Activated effector memory CD4-positive, alpha-beta T cell treated with Interleukin-2 at 50 U/mL for 16 hours (primary cell): ENCODE measurements around the gene ACACB.

Experiments used
- DNase-seq: peaks from one replicate; pipeline ENCODE4 v3.0.0-alpha.2; 2020

Gene ACACB

GRCh38 chr12:109178532-109178931 lies 62.1 kb downstream of the ACACB start:
- DNase-seq: no peak

DNA sequence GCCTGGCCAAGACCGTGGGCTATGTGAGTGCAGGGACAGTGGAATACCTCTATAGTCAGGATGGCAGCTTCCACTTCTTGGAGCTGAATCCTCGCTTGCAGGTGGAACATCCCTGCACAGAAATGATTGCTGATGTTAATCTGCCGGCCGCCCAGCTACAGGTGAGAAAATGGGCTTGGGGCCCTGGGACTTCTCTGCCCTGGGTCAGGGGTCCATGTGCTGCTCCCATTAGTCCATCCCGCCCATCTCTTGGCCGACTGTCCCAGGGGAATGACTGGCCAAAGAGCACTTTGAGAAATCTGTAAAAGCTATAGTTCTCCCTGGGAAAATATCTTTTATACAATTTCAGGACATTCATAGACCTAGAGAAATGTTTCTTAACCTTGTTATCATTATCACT lies 63.5 kb downstream of the ACACB start:
- no peak for DNase-seq

GRCh38 chr12:109182041-109182839 lies 65.9 kb downstream of the ACACB start:
- no peak for DNase-seq

DNA sequence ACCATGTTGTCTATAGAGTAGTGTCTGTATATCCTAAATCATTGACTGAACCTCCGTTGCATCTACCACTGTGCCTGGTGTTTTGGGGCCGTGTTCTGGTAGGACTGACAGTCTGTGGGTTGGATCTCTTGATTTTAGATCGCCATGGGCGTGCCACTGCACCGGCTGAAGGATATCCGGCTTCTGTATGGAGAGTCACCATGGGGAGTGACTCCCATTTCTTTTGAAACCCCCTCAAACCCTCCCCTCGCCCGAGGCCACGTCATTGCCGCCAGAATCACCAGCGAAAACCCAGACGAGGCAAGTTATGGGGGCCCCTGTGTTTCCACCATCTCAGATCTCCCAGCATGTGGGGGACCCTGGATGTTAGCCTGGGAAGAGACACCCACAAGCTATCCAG lies 69.1 kb downstream of the ACACB start:
- DNase-seq: no peak

DNA sequence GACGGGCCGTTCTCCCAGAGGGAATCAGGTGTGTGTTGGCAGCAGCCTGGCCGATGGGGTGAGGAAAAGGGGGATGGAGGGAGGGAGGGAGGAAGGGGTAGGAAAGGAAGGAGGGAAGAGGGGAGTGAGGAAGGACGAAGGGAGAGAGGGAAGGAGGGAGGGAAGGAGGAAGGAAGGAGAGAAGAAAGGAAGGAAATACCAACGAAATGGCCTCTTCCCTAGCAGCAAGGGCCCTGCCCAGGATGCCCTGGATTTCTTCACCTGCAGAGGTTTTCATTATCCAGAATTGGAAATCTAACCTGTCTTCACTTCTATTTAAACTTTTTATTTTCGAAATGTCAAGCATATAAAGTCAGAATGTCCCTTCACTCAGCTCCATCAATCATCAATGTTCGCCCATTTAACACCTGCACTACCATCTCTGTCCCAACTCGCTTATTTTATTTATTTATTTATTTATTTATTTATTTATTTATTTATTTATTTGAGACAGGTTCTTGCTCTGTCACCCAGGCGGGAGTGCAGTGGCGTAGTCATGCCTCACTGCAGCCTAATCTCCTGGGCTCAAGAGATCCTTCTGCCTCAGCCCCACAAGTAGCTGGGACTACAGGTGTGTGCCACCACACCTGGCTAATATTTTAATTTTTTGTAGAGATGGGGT lies 70.7 kb downstream of the ACACB start:
- DNase-seq: no peak

GRCh38 chr12:109188108-109188712 lies 71.8 kb downstream of the ACACB start:
- DNase-seq: no peak

DNA sequence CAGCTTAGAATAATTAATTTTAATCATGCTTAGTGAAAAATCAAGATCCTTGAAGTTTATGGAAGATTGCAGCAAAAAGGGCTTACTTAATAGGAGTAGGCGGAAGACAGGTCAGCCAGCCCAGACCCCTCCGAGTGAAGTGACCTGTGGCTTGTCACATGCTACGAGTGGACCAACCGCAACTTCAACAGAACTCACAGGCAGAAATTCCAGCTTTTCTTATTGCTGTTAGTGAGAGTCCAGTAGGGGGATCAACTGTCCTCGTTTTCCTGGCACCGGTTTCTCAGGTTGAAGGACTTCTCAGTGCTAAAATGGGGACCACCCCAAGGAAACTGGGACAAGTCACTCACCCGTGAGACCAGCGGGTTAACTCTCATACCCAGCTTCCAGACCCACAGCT lies 72.9 kb downstream of the ACACB start:
- no peak for DNase-seq

DNA sequence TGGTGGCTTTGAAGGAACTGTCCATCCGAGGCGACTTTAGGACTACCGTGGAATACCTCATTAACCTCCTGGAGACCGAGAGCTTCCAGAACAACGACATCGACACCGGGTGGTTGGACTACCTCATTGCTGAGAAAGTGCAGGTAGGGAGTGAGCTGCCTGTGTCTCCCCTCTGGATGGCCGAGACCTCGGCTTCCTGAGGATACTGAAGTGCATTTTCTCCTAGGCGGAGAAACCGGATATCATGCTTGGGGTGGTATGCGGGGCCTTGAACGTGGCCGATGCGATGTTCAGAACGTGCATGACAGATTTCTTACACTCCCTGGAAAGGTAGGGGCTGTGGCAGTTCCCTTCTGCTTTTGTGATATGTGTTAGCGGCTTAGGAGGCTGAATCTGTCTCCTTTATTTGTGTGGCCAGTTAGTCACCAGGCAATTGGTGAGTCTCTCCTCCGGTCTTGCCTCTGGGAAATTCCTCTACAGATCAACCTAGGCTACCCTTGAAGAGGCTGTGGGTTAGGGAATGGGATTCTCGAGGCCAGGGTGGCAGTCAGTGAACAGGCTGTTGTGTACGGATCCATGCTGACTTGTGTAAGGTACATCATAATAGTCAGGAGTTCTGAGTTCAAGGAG lies 75.3 kb downstream of the ACACB start:
- DNase-seq: no peak

GRCh38 chr12:109192358-109192757 lies 76.0 kb downstream of the ACACB start:
- no peak for DNase-seq

DNA sequence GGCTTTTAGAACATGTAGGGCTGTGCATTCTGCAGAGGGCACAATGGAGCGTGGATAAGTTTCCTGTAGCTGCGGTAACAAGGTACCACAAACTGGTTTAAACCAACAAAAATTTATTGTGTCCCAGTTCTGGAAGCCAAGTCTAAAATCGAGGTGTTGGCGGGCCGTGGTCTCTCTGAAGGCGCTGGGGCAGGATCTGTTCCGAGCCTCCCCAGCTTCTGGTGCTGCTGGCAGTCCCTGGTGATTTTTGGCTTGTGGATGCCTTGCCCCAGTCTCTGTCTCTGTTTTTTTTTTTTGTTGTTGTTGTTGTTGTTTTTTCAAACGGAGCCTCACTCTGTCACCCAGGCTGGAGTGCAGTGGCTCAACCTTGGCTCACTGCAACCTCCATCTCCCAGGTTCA lies 77.5 kb downstream of the ACACB start:
- no peak for DNase-seq

DNA sequence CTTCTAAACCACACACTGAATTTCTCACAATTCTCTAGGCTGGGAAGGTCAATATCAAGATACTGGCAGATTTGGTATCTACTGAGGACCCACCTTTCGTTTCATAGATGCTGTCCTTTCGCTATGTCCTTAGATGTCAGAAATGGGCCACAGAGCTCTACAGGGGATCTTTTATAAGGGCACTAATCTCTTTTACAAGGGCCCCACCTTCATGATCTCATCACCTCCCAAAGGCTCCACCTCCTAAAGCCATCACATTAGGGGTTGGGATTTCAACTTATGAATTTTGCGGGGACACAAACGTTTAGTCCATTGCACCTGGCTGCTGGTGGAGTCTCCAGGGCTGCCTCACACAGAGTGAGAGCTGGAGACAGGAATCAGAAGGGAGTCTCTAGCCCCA lies 79.9 kb downstream of the ACACB start:
- DNase-seq: no peak

GRCh38 chr12:109197327-109197726 lies 80.9 kb downstream of the ACACB start:
- no peak for DNase-seq

- DNase-seq: no peak
Measured at GRCh38 chr12:109199324-109199723, 82.9 kb downstream of the ACACB start.

- DNase-seq: no peak
Measured at GRCh38 chr12:109200825-109201495, 84.6 kb downstream of the ACACB start.

DNA sequence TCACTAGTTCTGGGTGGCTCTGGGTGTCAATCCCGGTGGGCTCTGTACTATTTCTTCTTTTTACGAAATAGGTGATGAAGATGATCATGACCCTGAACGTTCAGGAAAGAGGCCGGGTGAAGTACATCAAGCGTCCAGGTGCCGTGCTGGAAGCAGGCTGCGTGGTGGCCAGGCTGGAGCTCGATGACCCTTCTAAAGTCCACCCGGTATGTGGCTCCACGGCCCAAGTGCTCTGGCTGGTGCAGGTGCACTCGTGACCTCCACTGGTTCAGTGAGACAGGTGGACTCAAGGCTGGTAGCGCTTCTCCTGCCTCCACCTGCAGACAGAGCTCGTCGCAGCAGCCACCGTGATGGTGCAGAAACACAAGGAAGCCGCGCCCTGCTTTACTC lies 85.1 kb downstream of the ACACB start:
- DNase-seq: no peak

GRCh38 chr12:109202770-109203169 lies 86.4 kb downstream of the ACACB start:
- DNase-seq: no peak

DNA sequence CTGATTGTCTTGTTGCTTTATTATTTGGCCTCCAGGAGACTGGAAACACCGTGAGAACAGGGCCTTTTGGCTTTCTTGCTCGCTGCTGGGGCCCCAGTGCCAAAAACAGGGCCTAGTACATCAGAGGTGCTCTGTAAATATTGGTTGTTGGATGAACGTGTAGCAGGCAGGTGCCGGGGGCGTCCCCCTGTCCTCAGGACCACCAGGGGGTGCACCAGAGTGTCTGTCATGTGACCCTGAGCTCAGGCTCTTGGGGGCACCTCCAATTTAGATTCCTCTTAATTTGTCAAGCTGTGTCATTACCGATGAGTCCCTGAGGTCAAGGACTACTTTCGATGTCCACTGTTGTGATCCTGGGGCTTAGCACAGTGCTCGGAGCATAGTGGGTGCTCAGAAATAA lies 87.1 kb downstream of the ACACB start:
- DNase-seq: no peak

DNA sequence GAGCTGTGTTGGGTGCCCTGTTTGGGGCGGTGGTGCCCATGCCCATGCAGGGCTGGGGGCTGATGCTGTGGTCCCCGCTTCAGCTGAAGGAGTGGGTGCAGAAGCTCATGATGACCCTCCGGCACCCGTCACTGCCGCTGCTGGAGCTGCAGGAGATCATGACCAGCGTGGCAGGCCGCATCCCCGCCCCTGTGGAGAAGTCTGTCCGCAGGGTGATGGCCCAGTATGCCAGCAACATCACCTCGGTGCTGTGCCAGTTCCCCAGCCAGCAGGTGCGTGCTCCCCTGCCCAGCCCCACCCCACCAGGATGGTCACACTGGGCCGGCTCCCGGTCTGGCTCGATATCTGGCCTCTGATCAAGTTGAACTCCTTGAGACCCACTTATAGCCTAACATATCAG lies 92.7 kb downstream of the ACACB start:
- DNase-seq: no peak

DNA sequence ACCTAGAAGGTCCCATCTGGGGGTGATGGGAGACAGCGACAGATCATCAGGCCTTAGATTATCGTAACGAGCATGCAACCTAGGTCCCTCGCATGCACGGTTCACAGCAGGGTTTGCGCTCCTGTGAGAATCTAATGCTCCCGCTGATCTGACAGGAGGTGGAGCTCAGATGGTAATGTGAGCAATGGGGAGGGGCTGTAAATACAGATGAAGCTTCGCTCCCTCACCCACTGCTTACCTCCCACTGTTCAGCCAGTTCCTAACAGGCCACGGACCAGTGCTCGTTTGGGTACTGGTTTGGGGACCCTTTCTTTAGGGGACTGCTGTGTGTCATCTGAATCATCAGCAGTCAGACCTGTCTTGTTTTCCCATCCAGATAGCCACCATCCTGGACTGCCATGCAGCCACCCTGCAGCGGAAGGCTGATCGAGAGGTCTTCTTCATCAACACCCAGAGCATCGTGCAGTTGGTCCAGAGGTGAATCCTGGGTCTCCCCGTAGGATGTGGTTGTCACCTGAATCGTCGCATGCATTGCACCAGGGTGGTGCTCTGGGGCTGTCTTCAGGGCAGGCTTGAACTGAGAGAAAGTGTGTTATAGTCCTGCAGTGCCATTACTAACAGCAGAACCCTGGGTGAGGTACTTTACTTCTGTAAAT lies 96.2 kb downstream of the ACACB start:
- no peak for DNase-seq

- no peak for DNase-seq
Measured at GRCh38 chr12:109214131-109214530, 97.7 kb downstream of the ACACB start.

GRCh38 chr12:109218996-109219395 lies 102.6 kb downstream of the ACACB start:
- DNase-seq: no peak

GRCh38 chr12:109219938-109220337 lies 103.6 kb downstream of the ACACB start:
- no peak for DNase-seq
